Vagina (tissue), 2 donors: Measurements from ENCODE around the gene EIF2S1.

ENCODE experiments used
- POLR2A ChIP-seq, 2 donors: fragments of 450-650 bp; IDR thresholded peaks; one replicate each; pipeline ENCODE4 v1.6.1; 2017; ENCODE audit warnings: antibody characterized with exemption in 2 of 2, mild to moderate bottlenecking in 2 of 2, moderate library complexity in 2 of 2
- TF ChIP-seq, protein P1 (sequence below), 3 experiments: fragments of 450-650 bp in 2 of 3; fragments of 200-600 bp in 1 of 3; sonication (generic) in 1 of 3; IDR thresholded peaks; one replicate each; pipeline ENCODE4 v1.5.1; 2017 to 2019; ENCODE audit warnings: antibody characterized with exemption in 3 of 3, mild to moderate bottlenecking in 2 of 3, moderate library complexity in 2 of 3

DNA sequence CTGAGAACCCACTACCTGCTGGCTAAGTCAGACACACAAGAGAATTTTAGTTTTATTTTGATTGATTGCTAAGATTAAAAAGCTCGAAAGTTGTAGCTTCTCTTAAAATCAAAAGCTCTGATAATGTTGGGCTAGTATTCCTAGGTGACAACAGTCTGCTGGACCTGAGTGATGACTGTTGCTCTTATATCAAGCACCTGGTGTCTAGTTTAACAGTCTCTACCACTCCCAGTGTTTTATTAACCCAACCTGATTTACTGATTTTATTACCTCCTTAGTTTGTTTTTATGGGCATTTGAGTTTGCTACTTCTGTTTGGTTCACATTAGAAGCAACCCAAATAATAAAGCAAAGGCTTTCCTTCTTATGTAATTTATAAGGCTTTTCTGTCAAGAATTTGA is 42.3 kb upstream of the EIF2S1 start:
- TF ChIP-seq, protein P1, sequence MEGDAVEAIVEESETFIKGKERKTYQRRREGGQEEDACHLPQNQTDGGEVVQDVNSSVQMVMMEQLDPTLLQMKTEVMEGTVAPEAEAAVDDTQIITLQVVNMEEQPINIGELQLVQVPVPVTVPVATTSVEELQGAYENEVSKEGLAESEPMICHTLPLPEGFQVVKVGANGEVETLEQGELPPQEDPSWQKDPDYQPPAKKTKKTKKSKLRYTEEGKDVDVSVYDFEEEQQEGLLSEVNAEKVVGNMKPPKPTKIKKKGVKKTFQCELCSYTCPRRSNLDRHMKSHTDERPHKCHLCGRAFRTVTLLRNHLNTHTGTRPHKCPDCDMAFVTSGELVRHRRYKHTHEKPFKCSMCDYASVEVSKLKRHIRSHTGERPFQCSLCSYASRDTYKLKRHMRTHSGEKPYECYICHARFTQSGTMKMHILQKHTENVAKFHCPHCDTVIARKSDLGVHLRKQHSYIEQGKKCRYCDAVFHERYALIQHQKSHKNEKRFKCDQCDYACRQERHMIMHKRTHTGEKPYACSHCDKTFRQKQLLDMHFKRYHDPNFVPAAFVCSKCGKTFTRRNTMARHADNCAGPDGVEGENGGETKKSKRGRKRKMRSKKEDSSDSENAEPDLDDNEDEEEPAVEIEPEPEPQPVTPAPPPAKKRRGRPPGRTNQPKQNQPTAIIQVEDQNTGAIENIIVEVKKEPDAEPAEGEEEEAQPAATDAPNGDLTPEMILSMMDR (IDR thresholded peaks at IDR 0.05) = no peak
- TF ChIP-seq POLR2A (IDR thresholded peaks at IDR 0.05) = no peak
